Pancreas (tissue), 10 donors: Measurements from ENCODE around the gene TRNT1. TPM values are rescaled to one million over a fixed set of nuclear protein-coding genes. Genes with fewer than 3 reads are reported as not detected.

Experiments used
- ATAC-seq, 4 donors: fragments of 200-7000 bp; cut with Tn5 transposase; one replicate each; pipeline versions ENCODE4 v1.8.0 to v1.9.1; 2020; ENCODE audit warnings: mild to moderate bottlenecking in 4 of 4, moderate library complexity in 4 of 4
- DNase-seq, 6 donors: peaks; one replicate each; pipeline ENCODE4 v3.0.0-alpha.2; 2020
- FAIRE-seq: peaks from 2 replicates; lab custom pipeline; 2012; peaks lifted over from hg19 to GRCh38; lab: Jason Lieb, UNC
- H3K27ac ChIP-seq, 4 donors: fragments of 200-600 bp; sonication (generic); 1 replicate in 3 of 4; 2 replicates in 1 of 4; pipeline versions ENCODE4 v1.5.0 to v1.8.0; 2020
- H3K27me3 ChIP-seq, 4 donors: fragments of 200-600 bp; one replicate each; pipeline ENCODE4 v1.8.0; 2021
- H3K36me3 ChIP-seq, 3 donors: fragments of 200-600 bp; sonication (generic) in 1 of 3; one replicate each; pipeline versions ENCODE4 v1.5.0 to v1.8.0; 2020 to 2021
- H3K4me1 ChIP-seq, 3 donors: fragments of 200-600 bp; one replicate each; pipeline ENCODE4 v1.8.0; 2021
- H3K4me3 ChIP-seq, 4 donors: fragments of 200-600 bp; sonication (generic) in 2 of 4; one replicate each; pipeline versions ENCODE4 v1.5.0 to v1.8.0; 2020 to 2021
- H3K9me3 ChIP-seq, 4 donors: fragments of 200-600 bp; one replicate each; pipeline ENCODE4 v1.8.0; 2021
- CTCF ChIP-seq, 4 donors: fragments of 200-600 bp; sonication (generic) in 3 of 4; IDR thresholded peaks; one replicate each; pipeline versions ENCODE4 v1.5.0 to v1.8.0; 2021; ENCODE audit warnings: antibody characterized with exemption in 4 of 4
- WGBS, 2 donors: extraction: QIAGEN DNeasy Blood & Tissue Kit; methylation state at CpG; one replicate each; pipeline ENCODE4 v1.1.7; 2013; 5-methylcytosine and 5-hydroxymethylcytosine counted together
- intact Hi-C, 3 donors: fragments of 100-400 bp; cut with DNase I; formaldehyde crosslinking; loops; one replicate each; pipeline versions ENCODE4 v1.11.1 to v1.14.2; 2022
- polyA plus RNA-seq, 2 donors: library from polyadenylated mRNA; stranded (reverse); fragments of 200-250 nt; gene quantifications; one replicate each; pipeline ENCODE4 v1.2.3, GENCODE V29; 2013
- total RNA-seq, 6 donors: library from RNA; stranded (reverse); fragmentation: NEBNext Ultra II Directional in 4 of 6; extraction: Animal tissue kit (Norgen Biotek cat#: 25700) in 4 of 6; gene quantifications; one replicate each; pipeline versions ENCODE4 v1.2.1 to v1.2.4, GENCODE V29; 2021 to 2023
- donor health status: healthy with polysubstance abuse.
- donor health status: DM: no; HTN: no; CAD: no; lungs with moderate emphysema.
- donor health status: DM: no; HTN: no; CAD: no.
- donor health status: control.
- donor health status: control.
- donor health status: Bipolar disorder and iron deficiency.
- donor health status: DM: yes; HTN: yes; CAD: no.
- donor health status: DM: no; HTN: no; CAD: no.
- donor health status: DM: no; HTN: no; CAD: no.
- donor health status: DM: yes; HTN: yes; CAD: no.

TRNT1 gene
- total and polyA plus RNA-seq, 8 donors, result 7.6 to 11.5 (median 8.4) TPM

GRCh38 chr3:3084890-3085289 lies 41.9 kb upstream of the TRNT1 start:
- H3K36me3 ChIP-seq, result no peaks in the 10 kb centered on the region
- DNase-seq, result no peak
- no peak for TF ChIP-seq CTCF (IDR thresholded peaks at IDR 0.05)
- no peaks in the 10 kb centered on the region for H3K27me3 ChIP-seq
- no peak for FAIRE-seq
- H3K4me3 ChIP-seq, result no peak overlapping the region
- no peaks in the 10 kb centered on the region for H3K9me3 ChIP-seq
- H3K4me1 ChIP-seq, result no peaks in the 10 kb centered on the region
- H3K27ac ChIP-seq, result no peak overlapping the region
- ATAC-seq, result no peak
- WGBS, 2 donors, result 65 to 70% methylated on average over 3 of the region's 3 CpGs
- intact Hi-C loops, result no loop called here

GRCh38 chr3:3085782-3086181 lies 41.0 kb upstream of the TRNT1 start:
- Histone ChIP-seq H3K4me1 (no peaks in the 10 kb centered on the region), H3K9me3 (no peaks in the 10 kb centered on the region), H3K36me3 (no peaks in the 10 kb centered on the region), H3K27ac (no peak overlapping the region), H3K27me3 (no peaks in the 10 kb centered on the region), H3K4me3 (no peak overlapping the region)
- DNase-seq (no peak), ATAC-seq (no peak), FAIRE-seq (no peak)
- no peak for TF ChIP-seq CTCF (IDR thresholded peaks at IDR 0.05)
- intact Hi-C loops, result no loop called here
- 52 to 71% methylated on average over 6 of the region's 6 CpGs for WGBS, 2 donors

- H3K4me1 ChIP-seq, result no peaks in the 10 kb centered on the region
- H3K4me3 ChIP-seq, result no peak overlapping the region
- TF ChIP-seq CTCF (IDR thresholded peaks at IDR 0.05), result no peak
- DNase-seq, result no peak
- no peaks in the 10 kb centered on the region for H3K9me3 ChIP-seq
- no peak for ATAC-seq
- H3K27ac ChIP-seq, result no peak overlapping the region
- WGBS, 2 donors, result 61 to 73% methylated on average over 6 of the region's 6 CpGs
- H3K27me3 ChIP-seq, result no peaks in the 10 kb centered on the region
- intact Hi-C loops, result no loop called here
- no peaks in the 10 kb centered on the region for H3K36me3 ChIP-seq
- FAIRE-seq, result no peak
Observed at GRCh38 chr3:3086239-3086638, 40.5 kb upstream of the TRNT1 start.

GRCh38 chr3:3087279-3087678 lies 39.5 kb upstream of the TRNT1 start:
- FAIRE-seq (no peak), DNase-seq (no peak), ATAC-seq (no peak)
- H3K36me3 ChIP-seq, result no peaks in the 10 kb centered on the region
- H3K4me3 ChIP-seq, result no peak overlapping the region
- no peaks in the 10 kb centered on the region for H3K9me3 ChIP-seq
- no peak overlapping the region for H3K27ac ChIP-seq
- H3K4me1 ChIP-seq, result no peaks in the 10 kb centered on the region
- intact Hi-C loops, result no loop called here
- no peaks in the 10 kb centered on the region for H3K27me3 ChIP-seq
- TF ChIP-seq CTCF (IDR thresholded peaks at IDR 0.05), result no peak

- 57 to 68% methylated on average over 7 of the region's 7 CpGs for WGBS, 2 donors
- no peak overlapping the region for H3K27ac ChIP-seq
- H3K9me3 ChIP-seq, result no peaks in the 10 kb centered on the region
- no peak overlapping the region for H3K4me3 ChIP-seq
- no peak for TF ChIP-seq CTCF (IDR thresholded peaks at IDR 0.05)
- no peaks in the 10 kb centered on the region for H3K4me1 ChIP-seq
- no peaks in the 10 kb centered on the region for H3K36me3 ChIP-seq
- ATAC-seq (no peak), DNase-seq (no peak), FAIRE-seq (no peak)
- intact Hi-C loops, result no loop called here
- no peaks in the 10 kb centered on the region for H3K27me3 ChIP-seq
Observed at GRCh38 chr3:3087716-3088465, 38.8 kb upstream of the TRNT1 start.
